Measurements from ENCODE around the gene AUTS2.

Gene AUTS2

GRCh38 chr7:69678494-69679187 is 80.4 kb downstream of the AUTS2 start:
- no peak for TF ChIP-seq CTCF (IDR thresholded peaks at IDR 0.05; ENCODE audit: insufficient read depth, low read length, missing control alignments)
- no peak overlapping the region for H3K4me3 ChIP-seq (ENCODE audit: low read depth, low read length)
- POLR2A ChIA-PET = no interaction called here
- no peak for DNase-seq (ENCODE audit: low read depth, low spot score)
- CTCF ChIA-PET = interaction anchor here (1.2 to 2.0 kb wide), 2 partner anchors 15 to 254 kb away, joined by 3 to 10 read pairs; no protein-coding TSS in a partner anchor

- POLR2A ChIA-PET = no interaction called here
- DNase-seq (ENCODE audit: low read depth, low spot score) = no peak
- no peak overlapping the region for H3K4me3 ChIP-seq (ENCODE audit: low read depth, low read length)
- CTCF ChIA-PET = interaction anchor here (0.8 to 1.5 kb wide), 2 partner anchors 16 to 46 kb away, joined by 3 to 4 read pairs; no protein-coding TSS in a partner anchor
- TF ChIP-seq CTCF (IDR thresholded peaks at IDR 0.05; ENCODE audit: insufficient read depth, low read length, missing control alignments) = no peak
Measured at GRCh38 chr7:69681181-69681580, 82.9 kb downstream of the AUTS2 start.

GRCh38 chr7:69682518-69682917 is 84.2 kb downstream of the AUTS2 start:
- POLR2A ChIA-PET = interaction anchor here (0.5 kb wide), 1 partner anchor 35 kb away, joined by 3 read pairs; no protein-coding TSS in a partner anchor
- TF ChIP-seq CTCF (IDR thresholded peaks at IDR 0.05; ENCODE audit: insufficient read depth, low read length, missing control alignments) = no peak
- no peak for DNase-seq (ENCODE audit: low read depth, low spot score)
- no peak overlapping the region for H3K4me3 ChIP-seq (ENCODE audit: low read depth, low read length)
- CTCF ChIA-PET = no interaction called here

GRCh38 chr7:69683002-69683401 is 84.7 kb downstream of the AUTS2 start:
- DNase-seq (ENCODE audit: low read depth, low spot score) = no peak
- ChIA-PET POLR2A (no interaction called here), CTCF (no interaction called here)
- H3K4me3 ChIP-seq (ENCODE audit: low read depth, low read length) = no peak overlapping the region
- TF ChIP-seq CTCF (IDR thresholded peaks at IDR 0.05; ENCODE audit: insufficient read depth, low read length, missing control alignments) = no peak

- POLR2A ChIA-PET = no interaction called here
- no peak for TF ChIP-seq CTCF (IDR thresholded peaks at IDR 0.05; ENCODE audit: insufficient read depth, low read length, missing control alignments)
- CTCF ChIA-PET = no interaction called here
- no peak for DNase-seq (ENCODE audit: low read depth, low spot score)
- no peak overlapping the region for H3K4me3 ChIP-seq (ENCODE audit: low read depth, low read length)
Measured at GRCh38 chr7:69684369-69685292, 86.4 kb downstream of the AUTS2 start.

- TF ChIP-seq CTCF (IDR thresholded peaks at IDR 0.05; ENCODE audit: insufficient read depth, low read length, missing control alignments) = no peak
- no peak overlapping the region for H3K4me3 ChIP-seq (ENCODE audit: low read depth, low read length)
- ChIA-PET POLR2A (no interaction called here), CTCF (no interaction called here)
- no peak for DNase-seq (ENCODE audit: low read depth, low spot score)
Measured at GRCh38 chr7:69685293-69685631, 87.0 kb downstream of the AUTS2 start.
